RPMI8226 (cell line): ENCODE data around the gene SLC30A1.
"Not testable (repeated sequence)": the region's sequence is repeated elsewhere in the genome, so short reads cannot be mapped to it uniquely, and the experiment has no call there.

ENCODE experiments used
- DNase-seq: peaks from one replicate; pipeline ENCODE4 v3.0.0-alpha.2; 2015

The SLC30A1 gene

DNA sequence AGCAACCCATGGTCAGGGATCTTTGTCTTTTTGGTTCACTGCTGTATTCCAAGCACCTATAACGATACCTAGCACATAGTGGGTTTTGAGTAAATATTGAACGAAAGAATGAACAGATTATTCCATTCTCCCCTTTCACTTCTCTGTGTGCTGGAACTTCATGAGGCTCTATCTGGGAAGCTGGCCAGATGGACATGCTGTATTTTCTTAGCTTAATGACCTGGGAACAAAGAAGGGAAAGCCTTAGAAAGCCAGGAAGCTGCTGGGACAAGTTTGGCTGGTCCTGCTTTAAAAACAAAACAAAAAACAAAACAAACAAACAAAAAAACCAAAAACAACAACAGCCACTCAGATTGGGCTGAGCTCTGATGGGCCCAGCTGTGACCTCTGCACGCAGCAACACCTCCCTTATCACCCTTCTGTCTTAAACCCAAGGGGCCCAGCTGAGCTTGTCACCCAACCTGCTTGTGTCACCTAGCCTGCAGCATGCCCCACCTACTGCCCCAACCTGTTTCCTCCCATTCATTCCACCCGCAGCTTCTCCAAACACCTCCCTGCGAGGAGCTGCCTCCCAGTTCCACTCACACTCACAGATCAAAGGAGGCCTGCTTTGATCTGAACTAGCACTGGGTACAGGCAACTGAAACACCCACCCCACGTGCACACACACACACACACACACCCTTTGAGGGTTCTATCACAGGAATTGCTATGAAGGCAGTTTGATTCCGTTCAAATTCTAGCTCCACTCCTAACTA, 37.1 kb downstream of the SLC30A1 start:
- no peak for DNase-seq

DNA sequence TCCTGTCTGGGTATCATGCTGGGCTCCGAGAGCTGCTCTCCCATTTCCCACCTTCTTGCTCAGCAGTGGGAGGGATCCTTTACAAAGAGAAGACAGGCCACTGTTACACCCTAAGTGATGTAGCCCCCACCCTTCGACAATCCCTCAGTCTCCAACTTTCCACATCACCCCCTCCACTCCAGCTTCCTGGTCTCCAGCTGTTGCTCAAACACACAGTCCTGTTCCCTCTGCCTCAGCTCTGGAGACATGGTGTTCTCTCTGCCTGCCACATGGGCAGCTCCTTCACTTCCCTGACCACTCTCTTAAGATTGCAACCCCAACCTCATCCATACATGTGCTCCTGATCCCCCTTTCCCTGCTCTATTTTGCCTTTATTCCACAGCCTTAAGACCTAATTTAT, 37.7 kb downstream of the SLC30A1 start:
- DNase-seq: no peak

DNA sequence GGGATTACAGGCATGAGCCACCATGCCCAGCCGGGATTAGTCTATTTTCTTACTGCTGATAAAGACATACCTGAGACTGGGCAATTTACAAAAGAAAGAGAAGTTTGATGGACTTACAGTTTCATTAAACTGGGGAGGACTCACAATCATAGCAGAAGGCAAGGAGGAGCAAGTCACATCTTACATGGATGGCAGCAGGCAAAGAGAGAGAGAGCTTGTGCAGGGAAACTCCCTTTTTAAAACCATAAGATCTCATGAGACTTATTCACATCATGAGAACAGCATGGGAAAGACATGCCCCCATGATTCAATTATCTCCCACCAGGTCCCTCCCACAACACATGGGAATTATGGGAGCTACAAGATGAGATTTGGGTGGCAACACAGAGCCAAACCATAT, 38.1 kb downstream of the SLC30A1 start:
- DNase-seq: not testable (repeated sequence)

DNA sequence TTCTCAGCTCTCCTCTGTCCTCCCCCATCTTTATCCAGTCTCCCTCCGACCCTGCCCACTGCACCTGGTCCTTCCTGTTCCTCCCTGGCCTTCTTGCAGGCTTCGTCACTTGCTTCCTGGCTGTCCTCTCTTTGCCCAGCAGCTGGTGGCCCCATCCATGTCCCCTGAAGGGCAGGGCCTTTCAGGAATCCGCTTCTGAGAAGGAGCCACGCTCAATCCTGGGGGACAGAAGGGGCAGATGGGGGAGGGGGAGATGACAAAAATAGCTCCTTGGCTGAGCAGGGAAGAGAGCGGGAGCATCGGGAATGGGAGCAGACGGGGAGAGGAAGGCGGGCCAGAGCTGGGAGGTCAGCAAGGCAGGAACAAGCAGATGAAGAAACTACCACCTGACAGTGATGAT, 40.7 kb downstream of the SLC30A1 start:
- no peak for DNase-seq

DNA sequence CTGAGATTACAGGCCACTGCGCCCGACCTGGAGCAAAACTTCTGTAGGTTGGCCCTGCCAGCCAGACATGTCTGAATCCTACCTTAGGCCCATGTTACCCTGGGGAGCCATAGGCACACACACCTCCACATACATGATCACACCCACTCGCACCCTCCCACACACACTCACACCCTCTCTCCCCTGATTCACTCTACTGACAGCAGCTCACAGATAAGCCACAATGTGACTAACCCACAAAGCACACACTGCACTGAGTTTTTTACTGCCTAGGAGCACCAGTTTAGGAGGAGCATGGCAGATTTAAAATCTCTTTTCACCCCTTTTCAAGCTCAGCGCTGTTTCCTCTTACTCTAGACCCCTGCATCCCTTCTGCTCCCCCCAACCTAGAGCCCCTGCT, 41.7 kb downstream of the SLC30A1 start:
- DNase-seq: no peak

- no peak for DNase-seq
Measured at GRCh38 chr1:211536606-211537005, 42.4 kb downstream of the SLC30A1 start.

- no peak for DNase-seq
Measured at GRCh38 chr1:211535346-211535745, 43.6 kb downstream of the SLC30A1 start.

- DNase-seq: peak; percentile 25
Measured at GRCh38 chr1:211534545-211535291, 44.2 kb downstream of the SLC30A1 start.

DNA sequence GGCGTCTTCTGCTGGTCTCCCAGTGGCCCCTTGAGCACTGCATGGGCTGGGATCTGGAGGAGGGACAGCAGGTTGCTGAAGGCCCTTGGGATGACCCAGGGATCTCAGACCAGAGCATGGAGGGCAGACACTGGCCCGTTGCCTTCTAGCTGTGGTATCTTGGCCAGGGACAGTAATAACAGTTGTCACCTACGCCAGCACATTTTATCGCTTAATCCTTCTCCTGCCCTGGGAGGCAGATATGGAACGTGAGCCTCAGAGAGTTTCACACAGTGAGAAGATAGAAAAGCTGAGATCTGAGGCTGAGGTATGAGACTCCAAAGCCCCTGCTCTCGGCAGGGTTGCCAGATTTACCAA, 46.9 kb downstream of the SLC30A1 start:
- DNase-seq: no peak

DNA sequence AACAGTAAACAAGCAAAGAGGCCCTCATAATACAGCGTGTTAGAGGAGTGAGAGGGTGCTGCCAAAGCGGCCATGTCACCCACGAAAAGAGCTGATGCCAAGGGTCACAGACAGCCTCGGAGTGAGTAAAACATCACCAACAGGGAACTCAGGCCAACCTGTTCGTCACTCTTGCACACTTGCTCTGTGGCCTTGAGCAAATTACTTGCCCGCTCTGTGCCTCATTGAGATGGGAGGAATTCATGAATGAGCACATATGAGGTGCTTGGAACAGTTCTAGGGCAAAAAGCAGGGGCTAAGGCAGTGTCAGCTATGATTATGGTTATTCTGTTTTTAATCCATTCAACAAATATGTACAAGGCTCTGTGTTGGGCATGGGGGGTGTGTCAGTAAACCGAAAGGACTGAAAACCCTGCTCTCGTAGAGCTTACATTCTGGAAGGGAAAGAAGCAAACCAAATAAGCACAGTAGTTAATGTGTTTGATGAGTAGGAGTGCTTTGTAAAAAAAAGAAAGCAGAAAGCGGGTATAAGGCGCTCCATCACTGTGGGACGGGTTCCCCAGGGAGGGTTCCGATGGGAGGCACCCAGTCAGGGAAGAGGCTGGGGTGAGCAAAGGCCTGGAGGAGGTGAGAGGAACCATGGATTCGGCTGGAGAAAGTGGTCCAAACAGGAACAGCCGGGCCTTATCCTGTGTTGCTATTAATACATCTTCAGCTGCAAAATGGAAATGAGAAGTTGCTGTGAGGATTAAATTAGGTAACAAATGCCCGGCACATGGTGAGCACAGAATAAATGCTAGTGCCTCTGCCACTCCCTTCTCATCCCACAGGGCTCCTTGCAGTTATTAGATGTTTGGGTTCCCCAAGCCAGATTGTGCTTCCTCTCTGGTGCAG, 47.5 kb downstream of the SLC30A1 start:
- no peak for DNase-seq

- DNase-seq: no peak
Measured at GRCh38 chr1:211530102-211530501, 48.9 kb downstream of the SLC30A1 start.

DNA sequence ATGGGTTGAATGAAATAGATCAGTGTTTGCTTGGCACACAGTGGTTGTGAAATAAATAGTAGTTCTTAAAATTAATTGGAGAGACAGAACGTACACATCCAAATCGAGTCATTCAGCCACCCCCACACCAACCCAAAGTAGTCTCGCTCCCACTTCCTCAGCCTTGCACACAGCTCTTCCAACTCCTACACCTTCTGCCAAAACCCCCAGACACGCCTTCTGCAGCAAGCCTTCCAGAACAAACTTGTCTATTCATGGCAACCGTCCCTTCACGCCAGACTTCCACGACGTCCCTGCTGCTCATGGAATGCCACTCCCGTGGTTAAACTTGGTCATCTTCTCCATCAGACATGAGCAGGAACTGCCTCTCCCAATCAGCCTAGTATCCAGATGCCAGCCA, 49.5 kb downstream of the SLC30A1 start:
- no peak for DNase-seq

DNA sequence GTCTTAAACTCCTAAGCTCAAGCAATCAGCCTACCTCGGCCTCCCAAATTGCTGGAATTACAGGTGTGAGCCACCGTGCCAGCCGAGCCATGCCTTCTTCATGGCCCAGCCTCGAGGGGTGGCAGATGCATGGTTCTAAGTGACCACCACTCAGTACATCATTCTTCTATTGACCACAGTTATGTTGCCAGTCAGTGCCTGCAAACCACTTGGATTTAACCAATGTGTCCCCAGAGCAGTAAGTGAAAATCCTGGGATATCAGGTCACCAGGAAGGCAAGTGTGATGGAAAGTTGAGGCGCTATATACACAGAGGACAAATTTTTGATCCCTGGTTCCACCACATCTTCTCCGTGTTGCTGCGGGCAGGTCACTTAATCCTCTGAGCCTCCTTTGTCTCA, 50.0 kb downstream of the SLC30A1 start:
- DNase-seq: no peak

- DNase-seq: peak; percentile 78
Measured at GRCh38 chr1:211527888-211528287, 51.1 kb downstream of the SLC30A1 start.

GRCh38 chr1:211527006-211527405, 52.0 kb downstream of the SLC30A1 start:
- DNase-seq: peak; percentile 50

DNA sequence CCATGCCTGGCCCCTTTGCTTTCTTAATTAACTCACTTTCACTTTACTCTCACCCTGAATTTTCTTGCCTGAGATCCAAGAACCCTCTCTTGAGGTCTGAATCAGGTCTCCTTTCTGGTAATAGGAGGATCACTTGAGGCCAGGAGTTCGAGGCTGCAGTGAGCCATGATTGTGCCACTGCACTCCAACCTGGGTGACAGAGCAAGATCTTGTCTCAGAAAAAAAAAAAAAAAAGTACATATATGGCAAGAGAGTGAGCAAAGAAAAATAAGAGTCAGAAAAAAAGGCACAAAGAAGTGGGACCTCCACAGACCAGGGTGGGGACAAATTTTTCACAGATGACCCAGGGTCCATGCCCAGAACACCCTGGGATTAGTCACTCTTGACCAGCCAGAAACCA, 52.9 kb downstream of the SLC30A1 start:
- no peak for DNase-seq

- no peak for DNase-seq
Measured at GRCh38 chr1:211525101-211525676, 53.8 kb downstream of the SLC30A1 start.

- DNase-seq: no peak
Measured at GRCh38 chr1:211524521-211524920, 54.4 kb downstream of the SLC30A1 start.

DNA sequence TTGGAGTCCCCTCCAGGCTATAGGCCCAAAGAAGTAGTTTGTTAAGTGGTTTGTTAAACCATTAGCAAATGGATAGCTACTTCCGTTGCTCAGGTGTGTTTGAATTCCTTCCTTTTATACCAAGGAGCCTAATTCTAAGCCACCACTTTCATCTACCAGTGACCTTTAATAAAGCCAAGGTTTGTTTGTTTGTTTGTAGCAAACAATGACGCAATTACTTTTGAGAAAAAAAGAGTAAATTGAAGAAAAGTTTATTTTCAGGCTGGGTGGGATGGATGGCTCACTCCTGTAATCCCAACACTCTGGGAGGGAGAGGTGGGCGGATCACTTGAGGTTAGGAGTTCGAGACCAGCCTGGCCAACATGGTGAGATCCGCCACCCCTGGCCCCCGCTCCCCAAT, 56.2 kb downstream of the SLC30A1 start:
- no peak for DNase-seq
